ENCODE results near the gene FBXL5. TPM values are rescaled to one million over a fixed set of nuclear protein-coding genes. Genes with fewer than 3 reads are reported as not detected.

FBXL5 gene
- total and polyA plus RNA-seq, 2 of the 13 experiments (the other 11 are each of a cell fraction or from before 2014, with no cell fraction given), result 17.4 to 45.3 TPM

GRCh38 chr4:15681372-15682241 lies 26.4 kb upstream of the FBXL5 start, which contains the start of gene FAM200B (continued):
- peak; percentile 67; the same call in 1 of the 2 replicates for TF ChIP-seq ZNF280D (CRISPR knock-in tag; IDR thresholded peaks at IDR 0.05)
- TF ChIP-seq DNMT3B (CRISPR knock-in tag; conservative IDR thresholded peaks at IDR 0.05), result 0 out of 2 replicates have a peak, but pooled peaks have one; percentile 30
- no peak for TF ChIP-seq ZNF615 (CRISPR knock-in tag; IDR thresholded peaks at IDR 0.05; ENCODE audit: borderline replicate concordance)
- TF ChIP-seq, protein P1, sequence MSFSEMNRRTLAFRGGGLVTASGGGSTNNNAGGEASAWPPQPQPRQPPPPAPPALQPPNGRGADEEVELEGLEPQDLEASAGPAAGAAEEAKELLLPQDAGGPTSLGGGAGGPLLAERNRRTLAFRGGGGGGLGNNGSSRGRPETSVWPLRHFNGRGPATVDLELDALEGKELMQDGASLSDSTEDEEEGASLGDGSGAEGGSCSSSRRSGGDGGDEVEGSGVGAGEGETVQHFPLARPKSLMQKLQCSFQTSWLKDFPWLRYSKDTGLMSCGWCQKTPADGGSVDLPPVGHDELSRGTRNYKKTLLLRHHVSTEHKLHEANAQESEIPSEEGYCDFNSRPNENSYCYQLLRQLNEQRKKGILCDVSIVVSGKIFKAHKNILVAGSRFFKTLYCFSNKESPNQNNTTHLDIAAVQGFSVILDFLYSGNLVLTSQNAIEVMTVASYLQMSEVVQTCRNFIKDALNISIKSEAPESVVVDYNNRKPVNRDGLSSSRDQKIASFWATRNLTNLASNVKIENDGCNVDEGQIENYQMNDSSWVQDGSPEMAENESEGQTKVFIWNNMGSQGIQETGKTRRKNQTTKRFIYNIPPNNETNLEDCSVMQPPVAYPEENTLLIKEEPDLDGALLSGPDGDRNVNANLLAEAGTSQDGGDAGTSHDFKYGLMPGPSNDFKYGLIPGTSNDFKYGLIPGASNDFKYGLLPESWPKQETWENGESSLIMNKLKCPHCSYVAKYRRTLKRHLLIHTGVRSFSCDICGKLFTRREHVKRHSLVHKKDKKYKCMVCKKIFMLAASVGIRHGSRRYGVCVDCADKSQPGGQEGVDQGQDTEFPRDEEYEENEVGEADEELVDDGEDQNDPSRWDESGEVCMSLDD (CRISPR knock-in tag; IDR thresholded peaks at IDR 0.05; ENCODE audit: borderline replicate concordance), result 0 out of 2 replicates have a peak, but pooled peaks have one; percentile 56
- TF ChIP-seq ZSCAN29 (CRISPR knock-in tag; conservative IDR thresholded peaks at IDR 0.05), result 0 out of 2 replicates have a peak, but pooled peaks have one; percentile 36
- TF ChIP-seq CCAR2 (optimal IDR thresholded peaks at IDR 0.05; ENCODE audit: low read depth, low read length), result peak; percentile 42
- TF ChIP-seq JARID2 (CRISPR knock-in tag; IDR thresholded peaks at IDR 0.05; ENCODE audit: insufficient replicate concordance), result no peak
- peak; percentile 90 for TF ChIP-seq ZNF607 (CRISPR knock-in tag; IDR thresholded peaks at IDR 0.05; ENCODE audit: borderline replicate concordance)
- peak; percentile 81 for TF ChIP-seq ZNF547 (CRISPR knock-in tag; IDR thresholded peaks at IDR 0.05)
- peak; percentile 94 for TF ChIP-seq HNF1B (CRISPR knock-in tag; IDR thresholded peaks at IDR 0.05)
- TF ChIP-seq ZNF687 (CRISPR knock-in tag; IDR thresholded peaks at IDR 0.05), result peak; percentile 94
- TF ChIP-seq NR2F6 (IDR thresholded peaks at IDR 0.05), result peak; percentile 33; the same call in 1 of the 2 replicates
- peak; percentile 19; the same call in 1 of the 2 replicates for TF ChIP-seq NR2F6 (CRISPR knock-in tag; IDR thresholded peaks at IDR 0.05)
- TF ChIP-seq ZSCAN31 (CRISPR knock-in tag; IDR thresholded peaks at IDR 0.05; ENCODE audit: low read depth), result peak; percentile 82; the same call in 1 of the 2 replicates
